ENCODE data around the gene OR5AC2.

OR5AC2 gene

GRCh38 chr3:98086873-98087272 is at the start of gene OR5AC2:
Gene OR5AC2, plus strand, starts transcription at chr3:98087173. Its CDS starts 0 bp downstream, at chr3:98087173.
- no peak for DNase-seq

- DNase-seq: no peak
Measured at GRCh38 chr3:98038286-98038685, 48.7 kb upstream of the OR5AC2 start.

- no peak for DNase-seq
Measured at GRCh38 chr3:98038876-98039275, 48.1 kb upstream of the OR5AC2 start.

- peak; percentile 75 for DNase-seq
Measured at GRCh38 chr3:98039322-98040024, 47.5 kb upstream of the OR5AC2 start.

GRCh38 chr3:98041350-98041749 is 45.6 kb upstream of the OR5AC2 start:
- DNase-seq: no peak

GRCh38 chr3:98048586-98048985 is 38.4 kb upstream of the OR5AC2 start:
- no peak for DNase-seq

- no peak for DNase-seq
Measured at GRCh38 chr3:98049271-98049670, 37.7 kb upstream of the OR5AC2 start.

GRCh38 chr3:98056035-98056434 is 30.9 kb upstream of the OR5AC2 start:
- DNase-seq: no peak

- no peak for DNase-seq
Measured at GRCh38 chr3:98057631-98058030, 29.3 kb upstream of the OR5AC2 start.

GRCh38 chr3:98058244-98058960 is 28.6 kb upstream of the OR5AC2 start:
- no peak for DNase-seq

GRCh38 chr3:98068824-98069223 is 18.1 kb upstream of the OR5AC2 start:
- DNase-seq: no peak

- DNase-seq: no peak
Measured at GRCh38 chr3:98070840-98071239, 16.1 kb upstream of the OR5AC2 start.

GRCh38 chr3:98073486-98073885 is 13.5 kb upstream of the OR5AC2 start:
- no peak for DNase-seq

- no peak for DNase-seq
Measured at GRCh38 chr3:98095882-98096281, 8.9 kb downstream of the OR5AC2 start.

GRCh38 chr3:98099848-98100247 is 12.9 kb downstream of the OR5AC2 start:
- DNase-seq: no peak

GRCh38 chr3:98108162-98108561 is 21.2 kb downstream of the OR5AC2 start:
- no peak for DNase-seq

GRCh38 chr3:98109807-98110549 is 23.0 kb downstream of the OR5AC2 start:
- no peak for DNase-seq

- DNase-seq: no peak
Measured at GRCh38 chr3:98110550-98110908, 23.6 kb downstream of the OR5AC2 start.

GRCh38 chr3:98114264-98114663 is 27.3 kb downstream of the OR5AC2 start:
- no peak for DNase-seq

- no peak for DNase-seq
Measured at GRCh38 chr3:98115717-98116116, 28.7 kb downstream of the OR5AC2 start.

GRCh38 chr3:98130421-98130820 is 43.4 kb downstream of the OR5AC2 start, which contains the start of gene OR5H1:
Gene OR5H1, plus strand, starts transcription at chr3:98130721. Its CDS starts 1,977 bp downstream, at chr3:98132698.
- no peak for DNase-seq

- DNase-seq: no peak
Measured at GRCh38 chr3:98136631-98137030, 49.7 kb downstream of the OR5AC2 start.

All from NCI-H510A treated with DMSO at 0.1 percent for 48 hours (cell line).